ENCODE results near the gene GPR157.

GPR157 gene

GRCh38 chr1:9087411-9088125, 41.3 kb downstream of the GPR157 start:
- no peak for DNase-seq (ENCODE audit: low read depth, low spot score)

DNA sequence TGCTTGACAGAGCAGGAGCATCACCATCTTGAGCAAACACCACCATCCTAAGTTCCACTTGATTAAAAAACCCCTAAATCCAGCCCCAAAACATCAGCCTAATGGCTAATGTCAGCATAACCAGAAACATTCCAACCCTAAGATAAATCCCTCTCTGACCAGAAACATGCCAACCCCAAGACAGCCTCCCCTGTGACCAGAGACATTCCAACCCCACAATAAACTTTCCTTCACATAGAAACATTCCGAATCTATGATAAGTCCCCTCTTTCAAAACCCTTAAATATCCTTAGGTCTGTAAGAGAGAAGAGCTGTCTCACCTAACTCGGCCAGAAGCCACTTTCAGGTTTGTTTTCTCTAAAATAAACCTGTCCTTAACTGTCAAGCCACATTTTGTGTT, 42.1 kb downstream of the GPR157 start:
- DNase-seq (ENCODE audit: low read depth, low spot score) = no peak

- DNase-seq (ENCODE audit: low read depth, low spot score) = no peak
Measured at GRCh38 chr1:9086045-9086444, 42.9 kb downstream of the GPR157 start.

DNA sequence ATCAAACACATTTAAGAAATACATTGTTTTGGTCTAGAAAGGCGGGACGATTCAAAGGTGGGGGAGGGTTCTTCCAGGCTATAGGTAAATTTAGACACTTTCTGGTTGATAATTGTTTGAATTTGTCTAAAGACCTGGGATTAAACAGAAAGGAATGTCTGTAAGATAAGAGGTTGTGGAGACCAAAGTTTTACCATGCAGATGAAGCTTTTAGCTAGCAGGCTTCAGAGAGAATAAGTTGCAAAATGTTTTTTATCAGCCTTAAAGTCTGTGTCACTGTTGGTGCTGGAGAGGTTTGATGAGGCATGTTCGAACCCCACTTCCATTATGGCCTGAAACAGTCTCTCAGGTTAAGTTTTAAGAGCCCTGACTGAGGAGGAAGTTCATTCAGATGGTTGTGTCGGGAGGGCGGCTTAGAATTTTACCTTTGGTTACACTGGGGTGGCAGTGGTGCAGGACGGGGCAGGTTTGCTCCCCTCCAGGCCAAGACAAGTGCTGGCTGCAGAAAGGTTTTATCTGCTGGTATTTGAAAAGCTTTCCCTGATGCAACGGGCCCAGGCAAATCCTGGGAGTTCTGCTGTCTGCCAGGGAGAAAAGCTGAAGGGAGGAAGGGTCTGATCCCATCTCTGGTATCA, 43.5 kb downstream of the GPR157 start:
- DNase-seq (ENCODE audit: low read depth, low spot score) = no peak

GRCh38 chr1:9084906-9085305, 44.0 kb downstream of the GPR157 start:
- peak; percentile 79 for DNase-seq (ENCODE audit: low read depth, low spot score)

GRCh38 chr1:9081473-9081872, 47.4 kb downstream of the GPR157 start:
- no peak for DNase-seq (ENCODE audit: low read depth, low spot score)

- DNase-seq (ENCODE audit: low read depth, low spot score) = peak; percentile 84
Measured at GRCh38 chr1:9080705-9081291, 48.1 kb downstream of the GPR157 start.

DNA sequence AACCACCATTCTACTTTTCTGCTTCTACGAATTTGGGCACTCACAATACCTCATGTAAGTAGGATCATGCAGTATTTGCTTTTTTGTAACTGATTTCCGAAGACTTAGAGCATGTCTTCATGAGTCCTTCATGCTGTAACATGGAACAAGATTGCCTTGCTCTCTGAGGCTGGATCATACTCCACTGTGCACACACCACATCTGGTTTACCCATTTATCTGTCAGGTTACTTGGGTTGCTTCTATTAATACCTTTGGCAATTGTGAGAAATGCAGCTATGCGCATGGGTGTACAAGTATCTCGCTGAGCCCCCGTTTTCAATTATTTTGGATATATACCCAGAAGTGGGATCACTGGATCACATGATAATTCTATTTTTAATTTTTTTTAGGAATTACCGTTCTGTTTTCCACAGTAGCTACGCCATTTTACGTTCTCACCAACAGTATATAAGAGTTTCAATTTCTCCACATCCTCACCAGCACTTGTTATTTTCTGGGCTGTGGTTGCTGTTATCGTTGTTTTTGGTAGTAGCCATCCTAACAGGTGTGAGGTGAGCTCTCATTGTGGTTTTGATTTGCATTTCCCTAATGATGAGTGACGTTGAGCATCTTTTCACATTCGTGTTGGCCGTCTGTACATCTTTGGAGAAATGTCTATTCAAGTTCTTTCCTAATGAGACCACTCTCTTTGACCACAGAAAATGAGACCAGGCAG, 48.8 kb downstream of the GPR157 start:
- no peak for DNase-seq (ENCODE audit: low read depth, low spot score)

GRCh38 chr1:9078752-9079500, 50.0 kb downstream of the GPR157 start:
- no peak for DNase-seq (ENCODE audit: low read depth, low spot score)

- peak; percentile 84 for DNase-seq (ENCODE audit: low read depth, low spot score)
Measured at GRCh38 chr1:9078015-9078751, 50.7 kb downstream of the GPR157 start.

GRCh38 chr1:9075022-9075421, 53.9 kb downstream of the GPR157 start:
- no peak for DNase-seq (ENCODE audit: low read depth, low spot score)

DNA sequence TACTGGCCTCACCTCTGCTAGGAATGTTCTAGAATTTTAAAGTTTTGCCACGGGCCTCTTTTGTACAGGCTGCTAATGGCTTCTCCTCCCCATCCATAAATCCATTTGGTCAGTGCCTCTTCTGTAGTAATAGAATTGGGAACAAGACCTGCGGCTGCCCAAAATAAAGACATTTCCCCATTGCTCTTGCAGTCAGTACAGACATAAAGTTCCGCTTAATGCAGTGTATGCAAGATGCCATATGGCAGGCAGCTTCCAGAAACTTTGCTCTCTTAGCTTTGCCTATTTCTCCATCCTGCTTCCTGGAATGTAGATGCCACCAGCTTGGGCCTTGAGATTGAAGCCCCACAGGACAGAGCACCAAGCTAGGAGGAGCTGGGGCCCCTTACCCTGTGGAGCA, 55.8 kb downstream of the GPR157 start:
- DNase-seq (ENCODE audit: low read depth, low spot score) = no peak

GRCh38 chr1:9071554-9072235, 57.2 kb downstream of the GPR157 start:
- no peak for DNase-seq (ENCODE audit: low read depth, low spot score)

DNA sequence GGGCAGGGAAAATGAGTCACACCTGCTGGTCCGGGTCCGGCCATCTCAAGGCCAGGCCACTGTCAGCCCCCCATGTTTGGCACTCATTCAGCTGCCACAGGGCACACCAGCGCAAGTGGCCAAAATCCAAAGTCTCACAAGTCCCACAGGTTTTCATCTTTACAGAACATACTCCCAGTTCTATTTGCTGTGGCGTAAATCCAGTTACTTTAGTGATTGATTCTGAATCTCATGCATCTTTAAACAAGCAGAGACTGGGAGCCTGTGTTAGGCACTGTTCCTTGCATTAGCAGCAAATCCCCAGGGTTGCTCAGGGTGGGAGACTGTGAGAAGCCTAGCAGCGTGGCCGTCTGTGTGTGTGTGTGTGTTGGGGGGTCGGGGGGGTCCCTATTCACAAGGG, 58.4 kb downstream of the GPR157 start:
- no peak for DNase-seq (ENCODE audit: low read depth, low spot score)

DNA sequence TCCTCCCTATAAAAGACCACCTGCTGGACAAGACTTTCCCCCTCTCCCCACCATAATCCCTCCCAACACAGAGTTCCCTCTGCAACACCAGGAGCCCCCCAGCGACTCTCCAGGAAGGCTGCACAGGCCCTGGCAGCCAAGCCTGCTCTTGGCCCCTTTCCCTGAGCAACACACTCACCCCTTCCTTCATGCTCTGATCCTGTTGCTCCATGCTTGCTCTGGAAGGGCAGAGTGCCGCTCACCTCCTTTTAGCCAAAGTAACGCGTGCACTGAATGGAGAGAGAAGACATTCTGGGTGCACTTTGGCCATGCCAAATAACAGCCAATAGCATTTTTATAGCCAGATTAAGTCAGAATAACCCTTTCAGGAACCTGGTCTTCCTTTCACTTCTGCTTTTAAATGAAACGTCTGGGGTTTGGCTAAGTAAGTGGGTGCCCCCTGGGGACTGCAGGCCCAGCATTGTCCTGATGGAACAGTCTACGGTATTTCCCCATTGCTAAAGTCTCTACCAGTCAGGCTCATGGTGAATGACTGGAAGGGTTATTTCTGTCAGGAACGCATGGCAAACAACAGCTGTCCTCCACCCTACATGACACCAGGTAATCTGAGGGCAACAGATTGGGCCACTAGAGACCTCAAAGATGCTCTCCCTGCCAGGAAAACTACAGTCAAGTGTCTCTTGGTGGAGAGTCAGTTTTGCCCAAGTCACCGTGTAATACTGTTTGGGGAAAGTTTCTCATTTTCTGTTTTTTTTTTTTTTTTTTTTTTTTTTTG, 59.4 kb downstream of the GPR157 start, which contains the start of gene SLC2A5:
Gene SLC2A5, minus strand, starts transcription at position 310 of the 775 bp plus-strand sequence. Its CDS starts 99 bp downstream, at position 211.
- DNase-seq (ENCODE audit: low read depth, low spot score) = no peak

- DNase-seq (ENCODE audit: low read depth, low spot score) = no peak
Measured at GRCh38 chr1:9068981-9069325, 59.9 kb downstream of the GPR157 start.

DNA sequence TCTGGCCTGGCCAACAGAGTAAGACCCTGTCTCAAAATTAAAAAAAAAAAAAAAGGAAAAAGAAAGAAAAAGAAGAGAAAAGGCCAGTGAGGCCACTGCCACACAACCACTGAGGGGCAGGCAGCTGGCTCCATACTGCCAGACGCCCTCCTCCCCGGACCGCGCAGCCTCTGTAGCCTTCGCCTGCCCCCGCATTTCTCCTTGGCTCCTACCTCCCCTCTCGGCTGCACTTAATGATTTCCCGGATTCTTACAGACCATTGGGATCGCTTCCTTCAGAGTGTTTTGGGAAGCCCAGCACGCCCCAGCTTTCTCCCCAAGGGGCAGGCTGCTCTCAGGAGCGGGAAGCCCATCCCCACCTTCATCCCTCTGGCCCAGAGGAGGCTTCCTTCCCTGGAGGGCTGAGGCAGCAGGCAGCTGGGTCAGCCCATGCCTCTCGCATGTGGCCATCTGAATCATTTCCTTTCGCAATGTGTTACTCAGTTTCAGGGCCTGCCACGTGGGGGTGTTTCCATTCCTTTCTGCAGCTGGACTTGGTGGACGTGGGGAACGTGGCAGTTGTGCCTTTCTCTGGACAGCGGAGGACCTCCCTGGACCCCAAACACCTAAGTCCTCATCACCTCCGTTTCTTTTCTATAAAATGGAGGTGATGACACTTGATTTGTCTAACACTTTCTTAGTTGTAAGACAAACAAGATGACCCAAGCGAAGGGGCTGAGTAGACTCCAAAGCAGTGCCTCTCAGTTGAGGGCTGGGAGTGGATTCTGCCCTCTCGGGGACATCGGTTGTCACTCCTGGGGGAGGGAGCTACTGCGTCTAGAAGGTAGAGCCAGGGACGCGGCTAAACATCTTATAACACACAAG, 61.7 kb downstream of the GPR157 start:
- peak; percentile 69 for DNase-seq (ENCODE audit: low read depth, low spot score)

DNA sequence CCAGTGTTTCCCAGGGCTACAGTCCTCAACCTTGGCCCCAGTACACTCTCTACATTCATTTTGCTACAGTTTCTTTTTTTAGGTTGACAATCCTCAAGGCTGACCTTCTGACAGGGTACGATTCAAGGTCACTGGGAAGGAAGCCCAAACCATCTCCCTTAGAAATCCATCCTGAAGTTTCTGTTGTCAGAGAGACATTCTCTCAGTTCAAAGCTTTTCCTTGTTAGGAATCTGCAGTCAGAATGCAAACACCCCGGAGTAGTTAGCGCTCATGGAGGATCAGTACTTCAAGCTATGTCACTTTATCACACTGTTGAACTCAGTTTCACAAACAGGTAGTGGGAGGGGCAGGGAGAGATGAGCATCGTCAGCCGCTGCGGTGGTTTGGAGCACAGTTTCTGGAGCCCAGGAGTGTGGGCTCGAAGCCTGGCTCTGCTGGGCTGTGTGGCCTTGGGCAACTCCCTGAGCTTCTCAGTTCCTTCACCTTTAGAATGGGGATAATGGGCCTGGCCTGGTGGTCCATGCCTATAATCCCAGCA, 63.6 kb downstream of the GPR157 start:
- no peak for DNase-seq (ENCODE audit: low read depth, low spot score)

Measured in astrocyte of the hippocampus (primary cell).